ENCODE results near the gene BOLA3.
"Not testable (repeated sequence)": the region's sequence is repeated elsewhere in the genome, so short reads cannot be mapped to it uniquely, and the experiment has no call there.

- not testable (repeated sequence) for TF ChIP-seq NFE2L2, MAFK, SMC3 (IDR thresholded peaks at IDR 0.05; ENCODE audit: low read depth, low read length)
- TF ChIP-seq, protein P1, sequence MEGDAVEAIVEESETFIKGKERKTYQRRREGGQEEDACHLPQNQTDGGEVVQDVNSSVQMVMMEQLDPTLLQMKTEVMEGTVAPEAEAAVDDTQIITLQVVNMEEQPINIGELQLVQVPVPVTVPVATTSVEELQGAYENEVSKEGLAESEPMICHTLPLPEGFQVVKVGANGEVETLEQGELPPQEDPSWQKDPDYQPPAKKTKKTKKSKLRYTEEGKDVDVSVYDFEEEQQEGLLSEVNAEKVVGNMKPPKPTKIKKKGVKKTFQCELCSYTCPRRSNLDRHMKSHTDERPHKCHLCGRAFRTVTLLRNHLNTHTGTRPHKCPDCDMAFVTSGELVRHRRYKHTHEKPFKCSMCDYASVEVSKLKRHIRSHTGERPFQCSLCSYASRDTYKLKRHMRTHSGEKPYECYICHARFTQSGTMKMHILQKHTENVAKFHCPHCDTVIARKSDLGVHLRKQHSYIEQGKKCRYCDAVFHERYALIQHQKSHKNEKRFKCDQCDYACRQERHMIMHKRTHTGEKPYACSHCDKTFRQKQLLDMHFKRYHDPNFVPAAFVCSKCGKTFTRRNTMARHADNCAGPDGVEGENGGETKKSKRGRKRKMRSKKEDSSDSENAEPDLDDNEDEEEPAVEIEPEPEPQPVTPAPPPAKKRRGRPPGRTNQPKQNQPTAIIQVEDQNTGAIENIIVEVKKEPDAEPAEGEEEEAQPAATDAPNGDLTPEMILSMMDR (conservative IDR thresholded peaks at IDR 0.05; ENCODE audit: low read depth, low read length) = not testable (repeated sequence)
These were observed 23.8 kb downstream of the BOLA3 start for GRCh38 chr2:74123955-74124354.
